HCT116 (cell line): ENCODE data around the gene CLDN5. TPM values are rescaled to one million over a fixed set of nuclear protein-coding genes. Genes with fewer than 3 reads are reported as not detected.

Experiments
- ATAC-seq: fragments of 200-7000 bp; cut with Tn5 transposase; 2 replicates; pipeline ENCODE4 v1.9.1; 2020; ENCODE audit warnings: mild to moderate bottlenecking, moderate library complexity
- BruUV-seq: library from RNA; stranded (reverse); fragments of 400-500 nt; replicated peaks from 2 replicates; lab custom pipeline; 2021; lab: Mats Ljungman, UMichigan
- CTCF ChIA-PET: fragments of 300-600 bp; sonication (Branson Sonifier 250); formaldehyde crosslinking; loops from one replicate; lab custom pipeline; 2021; ENCODE audit warnings: antibody characterized with exemption; lab: Charles Lee
- POLR2A ChIA-PET: fragments of 300-600, 350-600 bp; sonication (Branson Sonifier 250); formaldehyde crosslinking; loops from one replicate; lab custom pipeline; 2021; ENCODE audit warnings: antibody characterized with exemption; lab: Charles Lee
- RAD21 ChIA-PET, 2 experiments: fragments of 300-600 bp; sonication (Branson Sonifier 250); formaldehyde crosslinking; loops; one replicate each; lab custom pipeline; 2023; ENCODE audit warnings: low total read pairs in 2 of 2; ENCODE audit not compliant: uncharacterized antibody in 2 of 2, unreplicated experiment in 2 of 2, low non-redundant PET in 1 of 2; lab: Charles Lee
- DNase-seq: peaks from one replicate; pipeline ENCODE4 v3.0.0-alpha.2; 2010; ENCODE audit warnings: low read depth, low spot score
- H2AFZ ChIP-seq: fragments of 200-600 bp; shearing (Covaris generic), sonication (generic); 2 replicates; pipeline ENCODE4 v1.6.1; 2017; ENCODE audit warnings: low read depth, mixed run types, mixed read lengths, antibody characterized with exemption, low read length; ENCODE audit not compliant: poor library complexity, severe bottlenecking
- H3K27ac ChIP-seq: 2 replicates; pipeline ENCODE4 v1.5.1; 2012; ENCODE audit warnings: low read depth, low read length
- H3K27me3 ChIP-seq: fragments of 200-600 bp; sonication (generic); 2 replicates; pipeline ENCODE4 v1.6.1; 2016; ENCODE audit warnings: mixed run types, low read length, mixed read lengths; ENCODE audit not compliant: insufficient read depth
- H3K36me3 ChIP-seq, 2 experiments: fragments of 200-500 bp in 1 of 2; fragments of 200-600 bp in 1 of 2; sonication (Bioruptor generic) in 1 of 2; sonication (generic) in 1 of 2; 2 replicates each; pipeline versions ENCODE4 v1.5.1 to v1.6.1; 2014 to 2016; ENCODE audit warnings: low read length in 2 of 2, inconsistent platforms in 1 of 2, mixed read lengths in 1 of 2, mixed run types in 1 of 2; ENCODE audit not compliant: insufficient read depth in 2 of 2, control insufficient read depth in 1 of 2
- H3K4me1 ChIP-seq, 2 experiments: fragments of 200-600 bp in 1 of 2; sonication (generic) in 1 of 2; 2 replicates each; pipeline versions ENCODE4 v1.5.1 to v1.6.1; 2012 to 2017; ENCODE audit warnings: low read length in 2 of 2, inconsistent platforms in 1 of 2, mild to moderate bottlenecking in 1 of 2, mixed read lengths in 1 of 2, mixed run types in 1 of 2, moderate library complexity in 1 of 2; ENCODE audit not compliant: insufficient read depth in 2 of 2, control insufficient read depth in 1 of 2
- H3K4me2 ChIP-seq: fragments of 200-600 bp; sonication (generic); 2 replicates; pipeline ENCODE4 v1.6.1; 2017; ENCODE audit warnings: mixed run types, low read length, mixed read lengths
- H3K4me3 ChIP-seq, 2 experiments: fragments of 200-600 bp in 1 of 2; sonication (generic) in 1 of 2; replicated peaks in 1 of 2; 2 replicates each; pipeline ENCODE4 v1.5.1; 2011 to 2016; ENCODE audit warnings: low read length in 2 of 2, control low read depth in 1 of 2, low read depth in 1 of 2, mild to moderate bottlenecking in 1 of 2, mixed read lengths in 1 of 2, mixed run types in 1 of 2
- H3K79me2 ChIP-seq: fragments of 200-600 bp; sonication (generic); 2 replicates; pipeline ENCODE4 v1.6.1; 2017; ENCODE audit warnings: mild to moderate bottlenecking, mixed run types, low read length, moderate library complexity, mixed read lengths; ENCODE audit not compliant: insufficient read depth
- H3K9ac ChIP-seq: fragments of 200-600 bp; sonication (generic); 2 replicates; pipeline ENCODE4 v1.6.1; 2016; ENCODE audit warnings: low read length, mixed read lengths
- H3K9me2 ChIP-seq: fragments of 200-600 bp; sonication (generic), shearing (Covaris generic); 2 replicates; pipeline ENCODE4 v1.6.1; 2017; ENCODE audit warnings: mixed run types, mild to moderate bottlenecking, moderate library complexity; ENCODE audit not compliant: insufficient read depth
- H3K9me3 ChIP-seq, 2 experiments: fragments of 200-500 bp in 1 of 2; fragments of 200-600 bp in 1 of 2; sonication (Bioruptor generic) in 1 of 2; sonication (generic) in 1 of 2; 2 replicates each; pipeline ENCODE4 v1.6.1; 2014 to 2017; ENCODE audit warnings: low read length in 2 of 2, mixed read lengths in 2 of 2, inconsistent platforms in 1 of 2, low read depth in 1 of 2, mild to moderate bottlenecking in 1 of 2, mixed run types in 1 of 2, moderate library complexity in 1 of 2; ENCODE audit not compliant: control insufficient read depth in 1 of 2, insufficient read depth in 1 of 2
- H4K20me1 ChIP-seq: fragments of 200-600 bp; sonication (generic), shearing (Covaris generic); 2 replicates; pipeline ENCODE4 v1.6.1; 2017; ENCODE audit warnings: mixed run types, mild to moderate bottlenecking, moderate library complexity; ENCODE audit not compliant: insufficient read depth
- ATF3 ChIP-seq: IDR thresholded peaks from 2 replicates; pipeline ENCODE4 v1.6.1; 2012
- CBX3 ChIP-seq: IDR thresholded peaks from 2 replicates; pipeline ENCODE4 v1.6.1; 2012; ENCODE audit warnings: low read depth
- EZH2phosphoT487 ChIP-seq: fragments of 200-600 bp; IDR thresholded peaks from 2 replicates; pipeline ENCODE4 v1.6.1; 2018; ENCODE audit warnings: antibody characterized with exemption, borderline replicate concordance
- FOSL1 ChIP-seq: IDR thresholded peaks from 2 replicates; pipeline ENCODE4 v1.6.1; 2012; ENCODE audit warnings: low read depth
- JUND ChIP-seq: IDR thresholded peaks from 2 replicates; pipeline ENCODE4 v1.6.1; 2012
- POLR2A ChIP-seq: IDR thresholded peaks from 2 replicates; pipeline ENCODE4 v1.7.0; 2011; ENCODE audit warnings: borderline replicate concordance; ENCODE audit not compliant: insufficient read depth, insufficient read length; ENCODE audit errors: extremely low read depth
- POLR2AphosphoS5 ChIP-seq: IDR thresholded peaks from 2 replicates; pipeline ENCODE4 v1.6.1; 2011; ENCODE audit warnings: mild to moderate bottlenecking, low read depth, low read length, moderate library complexity
- REST ChIP-seq: IDR thresholded peaks from 2 replicates; pipeline ENCODE4 v1.6.1; 2012; ENCODE audit warnings: low read depth
- TCF7L2 ChIP-seq: IDR thresholded peaks from 2 replicates; pipeline ENCODE4 v1.7.0; 2011; ENCODE audit warnings: borderline replicate concordance, inconsistent platforms; ENCODE audit not compliant: insufficient read depth, insufficient read length; ENCODE audit errors: extremely low read depth
- YY1 ChIP-seq: IDR thresholded peaks from 2 replicates; pipeline ENCODE4 v1.6.1; 2011; ENCODE audit warnings: low read length, low read depth, moderate library complexity, mild to moderate bottlenecking; ENCODE audit not compliant: insufficient replicate concordance; ENCODE audit errors: extremely low read depth
- ZBTB33 ChIP-seq: IDR thresholded peaks from 2 replicates; pipeline ENCODE4 v1.6.1; 2011; ENCODE audit warnings: mild to moderate bottlenecking, low read length, moderate library complexity; ENCODE audit not compliant: insufficient replicate concordance; ENCODE audit errors: extremely low read depth
- intact Hi-C: fragments of 100-400 bp; cut with micrococcal nuclease; formaldehyde crosslinking; loops from 2 replicates; pipeline ENCODE4 v1.10.0; 2022
- total RNA-seq: library from RNA; stranded (reverse); gene quantifications from one replicate; pipeline ENCODE4 v1.2.1, GENCODE V29; 2021; ENCODE audit not compliant: unreplicated experiment

The CLDN5 gene
- total RNA-seq, 1 experiment from 2014 or later, result 0.32 TPM

- TF ChIP-seq POLR2A (no peak), JUND (no peak)
Observed at GRCh38 chr22:19567157-19568009, 43.2 kb upstream of the CLDN5 start (continued).

- intact Hi-C loops, result no loop called here
- Histone ChIP-seq H3K27me3 (no peaks in the 10 kb centered on the region), H2AFZ (no peak overlapping the region), H4K20me1 (no peaks in the 10 kb centered on the region), H3K9me3 (no peaks in the 10 kb centered on the region), H3K9me2 (no peaks in the 10 kb centered on the region), H3K9ac (no peak overlapping the region), H3K4me3 (no peak overlapping the region), H3K79me2 (no peaks in the 10 kb centered on the region), H3K4me1 (peaks cover 0 to 3% of the 10 kb centered on the region in 2 experiments; a peak in 1 of 4 replicates), H3K36me3 (no peaks in the 10 kb centered on the region), H3K4me2 (no peak overlapping the region), H3K27ac (no peak overlapping the region)
- POLR2A ChIA-PET, result interaction anchor here (1.5 kb wide), 1 partner anchor 12 kb away, joined by 3 read pairs; no protein-coding TSS in a partner anchor
- TF ChIP-seq ZBTB33, result no peak
- no peak for TF ChIP-seq POLR2AphosphoS5
- no peak for TF ChIP-seq FOSL1
- TF ChIP-seq POLR2A, result no peak
- TF ChIP-seq ATF3, result no peak
- TF ChIP-seq CBX3, result no peak
- TF ChIP-seq REST, result no peak
- TF ChIP-seq EZH2phosphoT487, result no peak
- no peak for TF ChIP-seq YY1
- no peak for TF ChIP-seq TCF7L2
- ATAC-seq (no peak), DNase-seq (no peak)
- CTCF ChIA-PET, result no interaction called here
- RAD21 ChIA-PET, result no interaction called here
- BruUV-seq, result no TSS peak
Observed at GRCh38 chr22:19566279-19567156, 42.3 kb upstream of the CLDN5 start.
